Lower lobe of right lung (tissue), 2 donors: ENCODE measurements around the gene ZNF710. TPM values are rescaled to one million over a fixed set of nuclear protein-coding genes. Genes with fewer than 3 reads are reported as not detected.

Source experiments
- ATAC-seq, 2 donors: fragments of 200-7000 bp; cut with Tn5 transposase; one replicate each; pipeline ENCODE4 v1.9.1; 2020 to 2022; ENCODE audit warnings: mild to moderate bottlenecking in 2 of 2, moderate library complexity in 2 of 2
- DNase-seq: peaks from one replicate; pipeline ENCODE4 v3.0.0-alpha.2; 2020
- H3K27ac ChIP-seq: fragments of 200-600 bp; one replicate; pipeline ENCODE4 v1.8.0; 2022
- H3K27me3 ChIP-seq: fragments of 200-600 bp; one replicate; pipeline ENCODE4 v1.8.0; 2022; ENCODE audit warnings: low read depth
- H3K36me3 ChIP-seq: fragments of 200-600 bp; one replicate; pipeline ENCODE4 v1.8.0; 2022; ENCODE audit warnings: mild to moderate bottlenecking
- H3K4me1 ChIP-seq: fragments of 200-600 bp; one replicate; pipeline ENCODE4 v1.8.0; 2022
- H3K4me3 ChIP-seq: fragments of 200-600 bp; one replicate; pipeline ENCODE4 v1.8.0; 2022; ENCODE audit warnings: mild to moderate bottlenecking
- H3K9me3 ChIP-seq: fragments of 200-600 bp; one replicate; pipeline ENCODE4 v1.8.0; 2022
- CTCF ChIP-seq: fragments of 200-600 bp; IDR thresholded peaks from one replicate; pipeline ENCODE4 v1.8.0; 2022; ENCODE audit warnings: antibody characterized with exemption, mild to moderate bottlenecking
- intact Hi-C: fragments of 100-400 bp; cut with DNase I; formaldehyde crosslinking; loops from one replicate; pipeline ENCODE4 v1.11.0; 2022
- total RNA-seq: library from RNA; stranded (reverse); fragmentation: NEBNext Ultra II Directional; extraction: Animal tissue kit (Norgen Biotek cat#: 25700); gene quantifications from one replicate; pipeline ENCODE4 v1.2.1, GENCODE V29; 2021
- donor health status: DM: no; HTN: yes; CAD: no; lungs with severe emphysema.

ZNF710 gene
- total RNA-seq, 1 donor from 2014 or later = 50.7 TPM

- no peak for ATAC-seq
These were observed 39.5 kb downstream of the ZNF710 start for GRCh38 chr15:90040618-90041017.

GRCh38 chr15:90042356-90042755, 41.2 kb downstream of the ZNF710 start:
- DNase-seq (no peak), ATAC-seq (no peak)
- Histone ChIP-seq H3K4me3 (no peak overlapping the region), H3K4me1 (peaks cover 55% of the 10 kb centered on the region), H3K27ac (no peak overlapping the region), H3K9me3 (no peaks in the 10 kb centered on the region), H3K36me3 (no peaks in the 10 kb centered on the region), H3K27me3 (no peaks in the 10 kb centered on the region)
- TF ChIP-seq CTCF = no peak
- intact Hi-C loops = no loop called here

More at GRCh38 chr15:90040618-90041017, 39.5 kb downstream of the ZNF710 start:
- intact Hi-C loops = no loop called here
- no peak for TF ChIP-seq CTCF
- H3K27me3 ChIP-seq = no peaks in the 10 kb centered on the region
- peak overlapping the region; percentile 41 for H3K27ac ChIP-seq
- peaks cover 55% of the 10 kb centered on the region for H3K4me1 ChIP-seq
- H3K36me3 ChIP-seq = no peaks in the 10 kb centered on the region
- no peak for DNase-seq
- no peak overlapping the region for H3K4me3 ChIP-seq
- no peaks in the 10 kb centered on the region for H3K9me3 ChIP-seq

- H3K4me3 ChIP-seq = no peak overlapping the region
- intact Hi-C loops = no loop called here
- no peak overlapping the region for H3K27ac ChIP-seq
- H3K4me1 ChIP-seq = peaks cover 55% of the 10 kb centered on the region
- no peak for TF ChIP-seq CTCF
- no peak for ATAC-seq
- H3K36me3 ChIP-seq = no peaks in the 10 kb centered on the region
- H3K27me3 ChIP-seq = no peaks in the 10 kb centered on the region
- no peaks in the 10 kb centered on the region for H3K9me3 ChIP-seq
- DNase-seq = peak; percentile 28
These were observed 41.8 kb downstream of the ZNF710 start for GRCh38 chr15:90042766-90043529.

- Histone ChIP-seq H3K4me1 (peaks cover 55% of the 10 kb centered on the region), H3K27ac (no peak overlapping the region), H3K36me3 (no peaks in the 10 kb centered on the region), H3K27me3 (no peaks in the 10 kb centered on the region), H3K9me3 (no peaks in the 10 kb centered on the region), H3K4me3 (no peak overlapping the region)
- DNase-seq (no peak), ATAC-seq (no peak)
- no peak for TF ChIP-seq CTCF
- intact Hi-C loops = no loop called here
These were observed 42.4 kb downstream of the ZNF710 start for GRCh38 chr15:90043530-90044010.

- no peak for TF ChIP-seq CTCF
- intact Hi-C loops = no loop called here
- peak; percentile 37 for DNase-seq
- no peak for ATAC-seq
- no peaks in the 10 kb centered on the region for H3K27me3 ChIP-seq
- no peaks in the 10 kb centered on the region for H3K36me3 ChIP-seq
- no peak overlapping the region for H3K27ac ChIP-seq
- H3K9me3 ChIP-seq = no peaks in the 10 kb centered on the region
- no peak overlapping the region for H3K4me3 ChIP-seq
- H3K4me1 ChIP-seq = peaks cover 51% of the 10 kb centered on the region
These were observed 43.1 kb downstream of the ZNF710 start for GRCh38 chr15:90044191-90044590.
